ENCODE measurements around the gene NPAS2.
A peak's percentile ranks its signal among the peaks of the same experiment; 100 is the strongest.

Gene NPAS2

DNA sequence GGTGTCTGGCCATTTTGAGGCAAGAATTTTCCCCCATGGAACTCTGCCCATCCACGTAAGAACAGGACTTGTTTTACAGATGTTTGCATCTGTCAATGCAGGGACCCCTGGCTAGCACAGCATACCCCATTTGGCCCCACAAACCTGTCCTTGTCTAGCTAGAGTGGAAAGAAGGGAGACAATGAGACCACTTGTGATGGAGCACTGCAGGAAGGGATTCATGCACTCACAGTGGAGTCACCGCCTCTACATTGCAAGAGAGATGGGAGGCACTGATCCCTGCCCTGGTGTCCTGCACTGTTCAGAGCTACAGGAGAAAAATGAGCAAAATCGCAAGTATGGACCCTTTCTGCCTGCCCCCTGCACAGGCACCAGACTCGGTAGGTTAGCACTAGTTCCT is 32.5 kb downstream of the NPAS2 start:
- DNase-seq (ENCODE audit: low read depth) = no peak
- TF ChIP-seq, protein P1, sequence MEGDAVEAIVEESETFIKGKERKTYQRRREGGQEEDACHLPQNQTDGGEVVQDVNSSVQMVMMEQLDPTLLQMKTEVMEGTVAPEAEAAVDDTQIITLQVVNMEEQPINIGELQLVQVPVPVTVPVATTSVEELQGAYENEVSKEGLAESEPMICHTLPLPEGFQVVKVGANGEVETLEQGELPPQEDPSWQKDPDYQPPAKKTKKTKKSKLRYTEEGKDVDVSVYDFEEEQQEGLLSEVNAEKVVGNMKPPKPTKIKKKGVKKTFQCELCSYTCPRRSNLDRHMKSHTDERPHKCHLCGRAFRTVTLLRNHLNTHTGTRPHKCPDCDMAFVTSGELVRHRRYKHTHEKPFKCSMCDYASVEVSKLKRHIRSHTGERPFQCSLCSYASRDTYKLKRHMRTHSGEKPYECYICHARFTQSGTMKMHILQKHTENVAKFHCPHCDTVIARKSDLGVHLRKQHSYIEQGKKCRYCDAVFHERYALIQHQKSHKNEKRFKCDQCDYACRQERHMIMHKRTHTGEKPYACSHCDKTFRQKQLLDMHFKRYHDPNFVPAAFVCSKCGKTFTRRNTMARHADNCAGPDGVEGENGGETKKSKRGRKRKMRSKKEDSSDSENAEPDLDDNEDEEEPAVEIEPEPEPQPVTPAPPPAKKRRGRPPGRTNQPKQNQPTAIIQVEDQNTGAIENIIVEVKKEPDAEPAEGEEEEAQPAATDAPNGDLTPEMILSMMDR (IDR thresholded peaks at IDR 0.05; ENCODE audit: low read length, missing control alignments) = no peak
- no peak overlapping the region for H3K4me3 ChIP-seq (replicated peaks; ENCODE audit: low read depth, low read length)

DNA sequence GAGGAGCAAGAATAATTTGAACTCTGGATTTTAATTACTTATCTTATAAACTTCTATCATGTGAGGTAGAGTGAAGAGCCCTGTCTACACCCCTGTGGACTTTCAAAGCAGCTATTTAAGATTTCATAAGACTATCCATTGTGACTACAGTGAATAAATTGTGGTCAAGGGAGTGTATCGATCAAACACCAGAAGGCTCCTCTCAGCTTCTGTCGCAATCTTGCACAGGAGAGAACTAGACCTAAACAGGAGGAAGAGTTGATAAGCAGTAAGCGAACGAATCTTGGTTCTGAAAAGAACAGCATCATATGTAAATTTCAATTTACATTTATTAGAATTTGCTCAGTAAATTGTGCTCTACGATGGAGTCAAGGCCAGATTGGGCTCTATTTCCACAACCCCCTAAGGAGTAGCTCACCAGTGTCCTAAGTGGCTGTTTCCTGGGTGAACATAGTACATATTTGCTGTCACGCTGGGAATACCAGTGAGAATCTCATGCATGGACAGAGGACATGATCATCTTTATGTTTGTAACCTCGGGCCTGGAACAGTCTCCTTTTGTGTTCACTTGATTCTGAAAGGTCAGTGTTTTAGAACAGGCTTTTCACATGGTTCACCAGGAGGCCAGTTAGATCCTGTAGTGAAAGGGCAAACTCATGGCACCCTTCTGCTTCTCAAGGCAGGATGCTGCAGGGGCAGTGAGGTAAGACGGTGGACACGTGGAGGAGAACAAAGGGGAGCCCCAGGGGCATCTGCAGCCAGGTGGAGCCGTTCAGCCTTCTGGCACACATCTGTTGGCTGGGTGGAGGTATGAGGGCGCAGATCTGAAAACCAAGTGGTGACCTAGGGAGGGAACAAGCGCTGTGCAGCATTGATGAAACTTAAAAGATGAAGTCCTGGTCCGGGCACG is 33.3 kb downstream of the NPAS2 start:
- TF ChIP-seq, protein P1 (IDR thresholded peaks at IDR 0.05; ENCODE audit: low read length, missing control alignments) = no peak
- peak; percentile 39 for DNase-seq (ENCODE audit: low read depth)
- H3K4me3 ChIP-seq (replicated peaks; ENCODE audit: low read depth, low read length) = no peak overlapping the region

DNA sequence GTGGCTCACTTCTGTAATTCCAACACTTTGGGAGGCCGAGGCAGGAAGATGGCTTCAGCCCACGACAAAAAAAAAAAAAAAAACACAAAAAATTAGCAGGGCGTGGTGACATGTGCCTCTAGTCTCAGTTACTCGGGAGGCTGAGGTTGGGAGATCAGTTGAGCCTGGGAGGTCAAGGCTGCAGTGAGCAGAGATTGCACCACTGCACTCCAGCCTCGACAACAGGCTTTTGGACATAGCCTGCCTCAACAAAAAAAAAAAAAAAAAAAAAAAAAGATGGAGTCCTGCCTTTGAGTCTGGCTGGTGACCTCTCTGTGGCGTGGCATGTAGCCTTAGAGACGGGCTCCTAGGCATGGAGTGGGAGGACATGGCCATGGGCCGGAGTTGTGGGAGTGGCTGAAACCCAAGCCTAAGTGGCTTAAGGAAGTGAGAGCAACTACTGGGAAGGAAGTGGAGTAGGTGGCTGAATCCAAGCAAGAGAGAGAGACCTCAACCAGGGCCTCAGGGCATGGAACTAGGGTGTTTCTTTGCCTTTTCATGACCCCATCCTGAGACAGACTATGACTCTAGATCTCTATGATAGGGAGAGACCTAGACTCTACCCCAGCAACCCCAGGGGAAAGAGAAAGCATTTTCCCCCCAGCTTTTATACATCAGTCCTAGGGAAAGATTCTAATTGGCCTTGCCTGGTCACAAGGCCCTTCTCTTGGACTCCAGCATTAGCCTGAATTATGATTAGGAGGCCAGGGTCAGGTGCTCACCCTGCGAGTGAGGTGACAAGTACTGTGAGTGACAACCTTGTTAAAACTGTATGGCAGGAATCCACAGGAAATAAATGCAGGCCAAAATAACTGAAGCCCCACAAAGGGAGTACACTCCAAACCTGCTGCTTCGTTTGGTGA is 34.2 kb downstream of the NPAS2 start:
- TF ChIP-seq, protein P1 (IDR thresholded peaks at IDR 0.05; ENCODE audit: low read length, missing control alignments) = no peak
- DNase-seq (ENCODE audit: low read depth) = no peak
- H3K4me3 ChIP-seq (replicated peaks; ENCODE audit: low read depth, low read length) = no peak overlapping the region

DNA sequence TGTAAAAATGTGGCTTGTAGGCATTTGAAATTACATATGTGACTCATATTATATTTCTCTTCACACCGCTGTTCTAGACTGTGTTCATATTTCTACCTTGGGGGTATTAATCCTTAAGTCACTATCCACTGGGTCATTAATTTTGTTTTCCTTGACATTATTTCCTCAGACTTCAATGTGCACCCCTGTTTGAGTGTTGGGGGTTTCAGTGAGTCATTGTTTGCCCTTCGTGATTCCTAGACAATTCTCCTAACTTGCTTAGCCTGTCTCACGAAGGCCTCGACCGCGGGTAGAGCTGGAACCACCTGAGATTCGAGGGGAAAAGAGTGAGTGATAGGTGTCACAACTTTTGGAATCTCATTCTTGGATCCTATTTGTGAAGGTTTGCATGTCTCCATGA is 35.1 kb downstream of the NPAS2 start:
- no peak for DNase-seq (ENCODE audit: low read depth)
- H3K4me3 ChIP-seq (replicated peaks; ENCODE audit: low read depth, low read length) = no peak overlapping the region
- TF ChIP-seq, protein P1 (IDR thresholded peaks at IDR 0.05; ENCODE audit: low read length, missing control alignments) = no peak

DNA sequence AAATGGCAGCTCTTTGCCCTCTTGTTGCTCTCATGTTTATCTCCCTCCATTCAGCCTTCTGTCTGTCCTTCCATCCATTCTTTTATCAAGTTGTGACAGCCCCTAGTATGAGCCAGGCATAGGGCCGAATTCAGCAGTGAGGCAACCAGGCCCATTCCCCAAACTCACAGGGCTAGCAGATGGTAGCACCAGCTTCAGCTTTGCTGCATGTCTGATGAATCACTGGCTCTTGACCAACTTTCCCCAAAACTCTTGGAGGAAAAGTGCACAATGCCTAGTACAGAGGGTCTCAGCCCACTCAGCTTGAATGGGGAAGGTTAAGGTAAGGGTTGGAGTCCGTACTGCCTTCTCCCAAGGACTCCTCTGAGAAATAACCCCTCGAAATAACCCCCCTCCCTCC is 35.7 kb downstream of the NPAS2 start:
- H3K4me3 ChIP-seq (replicated peaks; ENCODE audit: low read depth, low read length) = no peak overlapping the region
- TF ChIP-seq, protein P1 (IDR thresholded peaks at IDR 0.05; ENCODE audit: low read length, missing control alignments) = no peak
- no peak for DNase-seq (ENCODE audit: low read depth)

DNA sequence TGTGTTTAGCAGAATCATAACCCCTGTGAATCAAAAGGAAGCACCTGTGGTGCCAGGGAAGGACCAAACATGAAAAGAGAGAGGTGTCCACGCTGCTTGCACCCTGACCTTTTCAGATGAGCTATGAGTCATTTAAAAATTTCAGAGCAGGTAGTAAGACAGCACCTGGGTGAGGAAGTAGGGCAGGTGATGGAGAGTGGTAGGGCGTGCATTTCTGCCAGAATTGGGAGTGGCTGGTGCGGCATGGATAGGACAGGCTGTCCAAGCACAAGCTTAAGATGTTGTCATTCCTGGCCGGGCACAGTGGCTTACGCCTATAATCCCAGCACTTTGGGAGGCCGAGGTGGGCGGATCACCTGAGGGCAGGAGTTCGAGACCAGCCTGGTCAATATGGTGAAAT is 36.8 kb downstream of the NPAS2 start:
- no peak for DNase-seq (ENCODE audit: low read depth)
- H3K4me3 ChIP-seq (replicated peaks; ENCODE audit: low read depth, low read length) = no peak overlapping the region
- TF ChIP-seq, protein P1 (IDR thresholded peaks at IDR 0.05; ENCODE audit: low read length, missing control alignments) = no peak
